OCI-LY1 (cell line): ENCODE data around the gene SEMA3C.

Experiments used
- H2AFZ ChIP-seq: fragments of 200-600 bp; sonication (generic), shearing (Covaris generic); 2 replicates; pipeline ENCODE4 v1.6.0; 2014; ENCODE audit warnings: antibody characterized with exemption, mild to moderate bottlenecking, low read length
- H3F3A ChIP-seq: fragments of 200-600 bp; sonication (generic), shearing (Covaris generic); 2 replicates; pipeline ENCODE4 v1.6.0; 2014; ENCODE audit warnings: mild to moderate bottlenecking, antibody characterized with exemption, low read length, moderate library complexity; ENCODE audit not compliant: insufficient read depth
- H3K27ac ChIP-seq: fragments of 200-600 bp; sonication (generic); 2 replicates; pipeline ENCODE4 v1.5.1; 2014; ENCODE audit warnings: low read length, mixed run types, mild to moderate bottlenecking, low read depth; ENCODE audit not compliant: poor library complexity, severe bottlenecking
- H3K27me3 ChIP-seq: fragments of 200-600 bp; sonication (generic); 2 replicates; pipeline ENCODE4 v1.6.0; 2014; ENCODE audit warnings: antibody characterized with exemption, mild to moderate bottlenecking, low read length, moderate library complexity; ENCODE audit not compliant: insufficient read depth
- H3K36me3 ChIP-seq: fragments of 200-600 bp; sonication (generic); 2 replicates; pipeline ENCODE4 v1.6.1; 2014; ENCODE audit warnings: mild to moderate bottlenecking, antibody characterized with exemption, low read length, moderate library complexity, mixed read lengths; ENCODE audit not compliant: insufficient read depth
- H3K4me1 ChIP-seq: fragments of 200-600 bp; sonication (generic); 2 replicates; pipeline ENCODE4 v1.5.1; 2014; ENCODE audit warnings: mild to moderate bottlenecking, low read length, moderate library complexity; ENCODE audit not compliant: insufficient read depth, severe bottlenecking
- H3K4me2 ChIP-seq: fragments of 200-600 bp; sonication (generic), shearing (Covaris generic); 2 replicates; pipeline ENCODE4 v1.6.1; 2014; ENCODE audit warnings: low read length
- H3K4me3 ChIP-seq: fragments of 200-600 bp; sonication (generic); 2 replicates; pipeline ENCODE4 v1.5.1; 2014; ENCODE audit warnings: low read length, low read depth, mild to moderate bottlenecking, mixed read lengths; ENCODE audit not compliant: poor library complexity, severe bottlenecking
- H3K79me2 ChIP-seq: fragments of 200-600 bp; shearing (Covaris generic); 2 replicates; pipeline ENCODE4 v1.6.1; 2016; ENCODE audit warnings: mixed run types, low read length, mixed read lengths; ENCODE audit not compliant: insufficient read depth
- H3K9ac ChIP-seq: fragments of 200-600 bp; sonication (generic), shearing (Covaris generic); 2 replicates; pipeline ENCODE4 v1.6.1; 2014; ENCODE audit warnings: mild to moderate bottlenecking, low read length, mixed read lengths
- H3K9me2 ChIP-seq: fragments of 200-600 bp; sonication (generic), shearing (Covaris generic); 2 replicates; pipeline ENCODE4 v1.6.1; 2014; ENCODE audit warnings: low read depth, mild to moderate bottlenecking, low read length, mixed read lengths
- H3K9me3 ChIP-seq: fragments of 200-600 bp; shearing (Covaris generic); 2 replicates; pipeline ENCODE4 v1.6.1; 2014; ENCODE audit warnings: low read length, mixed read lengths
- H4K20me1 ChIP-seq: fragments of 200-600 bp; sonication (generic), shearing (Covaris generic); 2 replicates; pipeline ENCODE4 v1.6.0; 2016; ENCODE audit warnings: mild to moderate bottlenecking, low read length; ENCODE audit not compliant: insufficient read depth
- CTCF ChIP-seq: fragments of 200-600 bp; sonication (generic), shearing (Covaris generic); IDR thresholded peaks from 2 replicates; pipeline ENCODE4 v1.5.1; 2017; ENCODE audit warnings: mild to moderate bottlenecking, antibody characterized with exemption, low read length, moderate library complexity, mixed read lengths
- EZH2 ChIP-seq: fragments of 200-600 bp; sonication (generic), shearing (Covaris generic); IDR thresholded peaks from 2 replicates; pipeline ENCODE4 v1.8.0; 2017; ENCODE audit warnings: borderline replicate concordance, mixed run types, mild to moderate bottlenecking, antibody characterized with exemption, low read length, moderate library complexity, mixed read lengths

SEMA3C gene

GRCh38 chr7:80881351-80881900 lies 37.4 kb downstream of the SEMA3C start:
- H3F3A ChIP-seq = no peaks in the 10 kb centered on the region
- no peaks in the 10 kb centered on the region for H3K9me3 ChIP-seq
- H3K9me2 ChIP-seq = no peaks in the 10 kb centered on the region
- no peaks in the 10 kb centered on the region for H3K27me3 ChIP-seq
- H3K36me3 ChIP-seq = no peaks in the 10 kb centered on the region
- no peaks in the 10 kb centered on the region for H3K79me2 ChIP-seq
- H3K9ac ChIP-seq = no peak overlapping the region
- H3K4me2 ChIP-seq = no peak overlapping the region
- no peak overlapping the region for H2AFZ ChIP-seq
- no peaks in the 10 kb centered on the region for H4K20me1 ChIP-seq
- H3K27ac ChIP-seq = no peak overlapping the region
- H3K4me1 ChIP-seq = no peaks in the 10 kb centered on the region
- no peak overlapping the region for H3K4me3 ChIP-seq
- TF ChIP-seq CTCF (no peak), EZH2 (no peak)

GRCh38 chr7:80879849-80880248 lies 39.0 kb downstream of the SEMA3C start:
- H3K9ac ChIP-seq = no peak overlapping the region
- H2AFZ ChIP-seq = no peak overlapping the region
- no peaks in the 10 kb centered on the region for H3K9me3 ChIP-seq
- H4K20me1 ChIP-seq = no peaks in the 10 kb centered on the region
- H3K27me3 ChIP-seq = no peaks in the 10 kb centered on the region
- no peaks in the 10 kb centered on the region for H3K4me1 ChIP-seq
- TF ChIP-seq EZH2 (no peak), CTCF (no peak)
- no peaks in the 10 kb centered on the region for H3K9me2 ChIP-seq
- no peaks in the 10 kb centered on the region for H3K79me2 ChIP-seq
- H3F3A ChIP-seq = no peaks in the 10 kb centered on the region
- H3K4me3 ChIP-seq = no peak overlapping the region
- no peak overlapping the region for H3K27ac ChIP-seq
- no peak overlapping the region for H3K4me2 ChIP-seq
- H3K36me3 ChIP-seq = no peaks in the 10 kb centered on the region

- Histone ChIP-seq H3K4me2 (no peak overlapping the region), H3K27me3 (no peaks in the 10 kb centered on the region), H3K9ac (no peak overlapping the region), H4K20me1 (no peaks in the 10 kb centered on the region), H3K79me2 (no peaks in the 10 kb centered on the region), H3K27ac (no peak overlapping the region), H2AFZ (no peak overlapping the region), H3K9me2 (no peaks in the 10 kb centered on the region), H3F3A (no peaks in the 10 kb centered on the region), H3K36me3 (no peaks in the 10 kb centered on the region), H3K9me3 (no peaks in the 10 kb centered on the region), H3K4me1 (no peaks in the 10 kb centered on the region), H3K4me3 (no peak overlapping the region)
- TF ChIP-seq CTCF (no peak), EZH2 (no peak)
Observed at GRCh38 chr7:80876894-80877414, 41.9 kb downstream of the SEMA3C start.
